Stimulated activated CD4-positive, alpha-beta T cell treated with anti-CD3 and anti-CD28 coated beads, Interleukin-1b, Interleukin-23, amount 100 ng/mL, for 1 hour (primary cell): ENCODE data around the gene SERTAD4.
"Not testable (repeated sequence)": the region's sequence is repeated elsewhere in the genome, so short reads cannot be mapped to it uniquely, and the experiment has no call there.

Experiments used
- DNase-seq, 2 donors: peaks; one replicate each; pipeline ENCODE4 v3.0.0-alpha.2; 2020; ENCODE audit warnings: low read depth in 2 of 2

SERTAD4 gene

GRCh38 chr1:210232511-210233215 lies at the start of gene SERTAD4:
Gene SERTAD4, plus strand, starts transcription at chr1:210232796. Its CDS starts 5,165 bp downstream, at chr1:210237961.
- DNase-seq = no peak

- no peak for DNase-seq
Observed at GRCh38 chr1:210185063-210185462, 47.5 kb upstream of the SERTAD4 start.

GRCh38 chr1:210187849-210188606 lies 44.6 kb upstream of the SERTAD4 start:
- not testable (repeated sequence) for DNase-seq

GRCh38 chr1:210189426-210189825 lies 43.2 kb upstream of the SERTAD4 start:
- no peak for DNase-seq

GRCh38 chr1:210195635-210196160 lies 36.9 kb upstream of the SERTAD4 start:
- DNase-seq = no peak

- DNase-seq = not testable (repeated sequence)
Observed at GRCh38 chr1:210196266-210196665, 36.3 kb upstream of the SERTAD4 start.

GRCh38 chr1:210198840-210199239 lies 33.8 kb upstream of the SERTAD4 start:
- no peak for DNase-seq

GRCh38 chr1:210200124-210200736 lies 32.4 kb upstream of the SERTAD4 start:
- DNase-seq = no peak

- DNase-seq = no peak
Observed at GRCh38 chr1:210201681-210202080, 30.9 kb upstream of the SERTAD4 start.

GRCh38 chr1:210207597-210208450 lies 24.8 kb upstream of the SERTAD4 start:
- no peak for DNase-seq

GRCh38 chr1:210213335-210213734 lies 19.3 kb upstream of the SERTAD4 start:
- no peak for DNase-seq

GRCh38 chr1:210214573-210215409 lies 17.8 kb upstream of the SERTAD4 start:
- DNase-seq = no peak

- DNase-seq = no peak
Observed at GRCh38 chr1:210217482-210217881, 15.1 kb upstream of the SERTAD4 start.

- no peak for DNase-seq
Observed at GRCh38 chr1:210218047-210218446, 14.5 kb upstream of the SERTAD4 start.

GRCh38 chr1:210222340-210223006 lies 10.1 kb upstream of the SERTAD4 start:
- DNase-seq = no peak

- DNase-seq = no peak
Observed at GRCh38 chr1:210223226-210223904, 9.2 kb upstream of the SERTAD4 start.

- DNase-seq = no peak
Observed at GRCh38 chr1:210228158-210228557, 4.4 kb upstream of the SERTAD4 start.

- no peak for DNase-seq
Observed at GRCh38 chr1:210230149-210230695, 2.4 kb upstream of the SERTAD4 start.

GRCh38 chr1:210231846-210232510 lies 618 bp upstream of the SERTAD4 start:
- DNase-seq = no peak
